ENCODE results near the gene PHACTR1. TPM values are rescaled to one million over a fixed set of nuclear protein-coding genes. Genes with fewer than 3 reads are reported as not detected.
"Not testable (repeated sequence)": the region's sequence is repeated elsewhere in the genome, so short reads cannot be mapped to it uniquely, and the experiment has no call there.

Gene PHACTR1
- total RNA-seq, 1 donor from 2014 or later: 28.1 TPM

DNA sequence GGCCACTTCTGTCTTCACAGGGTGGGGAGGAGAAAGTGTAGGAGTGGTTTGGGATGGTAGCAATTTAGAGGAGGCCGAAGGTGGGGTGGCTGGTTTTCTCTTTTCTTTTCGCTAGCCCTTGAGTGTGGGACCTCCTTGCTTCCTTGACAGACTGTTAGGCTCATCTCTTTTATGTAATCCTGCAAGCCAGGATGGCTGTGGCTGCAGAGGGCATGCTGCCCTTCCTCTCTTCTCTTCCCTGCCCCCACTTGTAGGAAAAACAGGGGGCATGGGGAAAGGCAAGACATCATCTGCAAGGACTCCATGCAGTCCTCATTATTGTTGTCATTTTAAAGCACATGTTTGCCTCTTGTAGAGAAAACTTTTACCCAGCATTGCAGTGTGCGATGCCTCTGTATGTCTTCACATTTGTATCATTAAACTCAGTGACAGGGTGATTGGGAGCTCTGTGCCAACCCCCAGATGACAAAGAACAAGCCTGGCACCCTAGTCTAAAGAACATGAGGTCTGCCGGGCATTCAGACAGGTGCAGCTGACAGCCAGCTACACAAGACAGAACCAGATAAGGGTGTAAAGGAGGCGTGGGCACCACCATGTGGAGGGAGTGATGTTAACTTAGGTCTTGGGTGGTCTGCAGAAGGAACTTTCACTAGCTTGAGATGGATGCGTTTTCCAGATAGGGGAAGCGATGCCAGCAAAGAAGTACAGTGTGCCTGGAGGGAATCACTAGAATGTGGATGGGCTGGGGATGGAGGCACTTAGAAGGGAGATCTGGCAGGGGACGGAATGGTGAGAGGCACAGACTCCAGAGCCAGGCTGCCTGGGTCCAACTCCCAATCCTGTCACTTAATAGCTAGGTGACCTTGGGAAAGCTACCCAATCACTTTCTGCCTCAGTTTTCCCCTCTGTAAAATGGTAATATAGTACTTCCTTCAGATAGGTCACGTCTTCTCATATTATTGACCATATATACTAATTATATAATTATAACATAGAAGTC is 404.2 kb downstream of the PHACTR1 start:
- no peak for FAIRE-seq
- no peak for DNase-seq (ENCODE audit: low spot score in 2 of 2)

- DNase-seq (ENCODE audit: low spot score in 2 of 2): no peak
Measured at GRCh38 chr6:13124131-13124530, 407.6 kb downstream of the PHACTR1 start.

GRCh38 chr6:13125841-13126240 is 409.3 kb downstream of the PHACTR1 start:
- no peak for DNase-seq (ENCODE audit: low spot score in 2 of 2)
- no peak for FAIRE-seq

More at GRCh38 chr6:13124131-13124530, 407.6 kb downstream of the PHACTR1 start:
- no peak for FAIRE-seq

GRCh38 chr6:13131935-13132661 is 415.5 kb downstream of the PHACTR1 start:
- FAIRE-seq (no peak), DNase-seq (ENCODE audit: low spot score in 2 of 2) (no peak)

DNA sequence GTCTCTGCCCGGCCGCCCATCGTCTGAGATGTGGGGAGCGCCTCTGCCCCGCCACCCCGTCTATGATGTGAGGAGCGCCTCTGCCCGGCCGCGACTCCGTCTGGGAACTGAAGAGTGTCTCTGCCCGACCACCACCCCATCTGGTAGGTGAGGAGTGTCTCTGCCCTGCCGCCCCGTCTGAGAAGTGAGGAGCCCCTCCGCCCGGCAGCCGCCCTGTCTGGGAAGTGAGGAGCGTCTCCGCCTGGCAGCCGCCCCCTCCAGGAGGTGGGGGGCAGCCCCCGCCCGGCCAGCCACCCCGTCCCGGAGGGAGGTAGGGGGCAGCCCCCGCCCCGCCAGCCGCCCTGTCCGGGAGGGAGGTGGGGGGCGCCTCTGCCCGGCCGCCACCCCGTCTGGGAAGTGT is 417.3 kb downstream of the PHACTR1 start:
- FAIRE-seq; DNase-seq (ENCODE audit: low spot score in 2 of 2): not testable (repeated sequence)

GRCh38 chr6:13135152-13135551 is 418.6 kb downstream of the PHACTR1 start:
- DNase-seq (ENCODE audit: low spot score in 2 of 2): no peak
- no peak for FAIRE-seq

DNA sequence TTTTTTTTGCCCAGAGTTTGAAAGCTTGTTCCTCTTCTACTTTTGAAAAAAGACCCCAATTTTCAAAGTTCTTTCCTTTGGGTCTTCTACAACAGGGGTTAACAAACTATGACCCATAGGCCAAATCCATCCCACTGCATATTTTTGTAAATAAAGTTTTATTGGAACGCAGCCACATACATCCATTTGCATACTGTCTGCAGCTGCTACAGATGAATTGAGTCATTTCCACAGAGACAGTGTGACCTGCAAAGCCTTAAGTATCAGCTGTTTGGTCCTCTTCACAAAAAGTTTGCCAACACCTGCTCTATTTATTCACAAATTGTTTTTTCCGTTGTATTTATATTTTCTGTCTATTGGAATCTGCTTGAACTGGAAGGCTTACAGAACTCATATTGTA is 422.6 kb downstream of the PHACTR1 start:
- no peak for FAIRE-seq
- DNase-seq (ENCODE audit: low spot score in 2 of 2): no peak

GRCh38 chr6:13140980-13141379 is 424.4 kb downstream of the PHACTR1 start:
- no peak for DNase-seq (ENCODE audit: low spot score in 2 of 2)
- no peak for FAIRE-seq

DNA sequence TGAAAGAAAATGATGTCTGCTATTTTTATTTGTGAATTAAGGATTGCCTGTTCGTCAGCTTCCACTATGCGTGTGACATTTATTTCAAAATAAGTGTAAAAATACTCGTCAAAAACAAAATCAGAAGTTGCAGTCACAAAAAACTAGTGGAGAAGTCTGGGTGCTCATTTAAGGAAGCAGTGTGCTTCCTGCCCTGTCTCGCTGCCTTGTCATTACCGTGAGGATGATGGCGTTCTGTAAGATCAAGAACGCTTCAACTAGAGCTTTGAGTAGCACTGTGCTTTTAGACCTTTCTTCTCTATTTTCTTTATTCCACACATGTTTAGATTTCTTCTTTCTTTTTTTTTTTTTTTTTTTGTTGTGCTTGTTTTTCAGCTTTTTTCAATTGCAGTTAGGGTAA is 424.8 kb downstream of the PHACTR1 start:
- FAIRE-seq (no peak), DNase-seq (ENCODE audit: low spot score in 2 of 2) (no peak)

- FAIRE-seq: no peak
- no peak for DNase-seq (ENCODE audit: low spot score in 2 of 2)
Measured at GRCh38 chr6:13142611-13143010, 426.0 kb downstream of the PHACTR1 start.

DNA sequence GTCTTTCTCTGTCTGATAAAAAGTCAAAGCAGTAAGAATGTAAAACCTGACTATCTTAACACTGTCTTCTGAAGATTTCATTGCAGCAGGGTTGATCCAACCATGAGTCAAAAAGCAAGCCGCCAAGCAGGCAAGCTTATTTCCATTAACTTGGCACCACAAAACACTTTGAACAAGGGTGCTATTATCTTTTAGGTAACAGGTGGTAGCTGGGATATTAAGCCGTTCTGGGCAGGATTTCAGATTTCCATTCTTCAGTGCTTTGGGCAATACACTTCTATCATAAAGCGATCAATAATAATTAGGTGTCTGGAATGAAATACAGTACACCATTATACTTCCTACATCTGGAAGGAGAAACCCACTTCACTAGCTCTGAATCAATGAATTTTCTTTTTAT is 429.9 kb downstream of the PHACTR1 start:
- DNase-seq (ENCODE audit: low spot score in 2 of 2) (no peak), FAIRE-seq (no peak)

GRCh38 chr6:13147376-13147775 is 430.8 kb downstream of the PHACTR1 start:
- no peak for FAIRE-seq
- DNase-seq (ENCODE audit: low spot score in 2 of 2): no peak

DNA sequence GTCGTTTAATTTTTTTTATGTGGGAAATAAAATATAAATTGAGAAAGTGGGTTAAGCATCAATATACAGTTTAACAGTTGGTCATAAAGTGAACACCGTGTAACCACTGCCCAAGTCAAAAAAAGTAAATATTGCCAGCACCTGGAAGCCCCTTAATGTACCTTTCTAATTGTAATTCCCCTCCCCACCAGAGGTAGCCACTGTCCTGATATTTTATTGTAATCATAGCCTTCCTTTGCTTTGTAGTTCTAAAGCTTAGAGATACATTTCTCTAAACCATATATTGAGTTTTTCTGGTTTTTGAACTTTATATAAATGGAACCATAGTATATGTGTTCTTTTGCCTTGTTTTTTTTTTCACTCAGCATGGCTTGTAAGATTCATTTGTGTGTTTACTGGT is 431.2 kb downstream of the PHACTR1 start:
- FAIRE-seq (no peak), DNase-seq (ENCODE audit: low spot score in 2 of 2) (no peak)

DNA sequence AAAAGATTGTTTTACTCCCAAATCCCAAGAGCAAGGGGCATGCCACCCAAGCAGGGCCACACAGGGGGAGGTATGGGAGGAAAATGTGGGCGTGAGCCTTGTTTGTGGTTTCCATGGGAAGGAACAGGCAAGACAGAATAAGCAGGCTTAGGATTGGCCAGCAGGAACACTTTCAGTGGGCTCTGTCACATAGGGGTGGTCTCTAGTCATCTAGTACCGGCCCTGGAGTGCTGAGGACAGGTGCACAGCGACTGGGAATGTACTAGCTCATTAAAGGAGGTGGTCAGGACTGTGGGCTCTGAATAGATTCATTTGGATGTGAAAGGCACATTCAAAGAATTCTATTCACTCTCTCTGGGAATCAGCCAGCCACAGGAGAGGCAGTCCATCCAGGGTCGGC is 436.2 kb downstream of the PHACTR1 start:
- DNase-seq (ENCODE audit: low spot score in 2 of 2) (no peak), FAIRE-seq (no peak)

DNA sequence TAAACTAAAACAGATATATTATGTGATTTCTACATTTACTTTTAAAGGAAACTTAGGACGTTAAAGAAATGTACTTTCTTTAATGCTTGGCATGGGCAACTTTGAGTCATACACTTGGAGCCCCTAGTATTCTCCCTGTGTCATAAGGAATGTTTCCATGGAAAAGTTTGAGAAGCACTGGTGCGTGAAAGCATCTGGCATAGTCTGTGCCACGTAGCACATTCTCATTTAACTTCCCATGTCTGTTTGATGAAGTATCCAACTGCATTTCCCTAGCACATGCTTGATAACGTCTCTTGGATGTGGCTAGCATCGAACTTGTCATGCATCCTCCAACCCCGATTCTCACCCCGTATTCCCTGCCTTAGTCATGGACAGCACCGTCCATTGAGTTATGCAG is 439.8 kb downstream of the PHACTR1 start:
- no peak for DNase-seq (ENCODE audit: low spot score in 2 of 2)
- FAIRE-seq: no peak

DNA sequence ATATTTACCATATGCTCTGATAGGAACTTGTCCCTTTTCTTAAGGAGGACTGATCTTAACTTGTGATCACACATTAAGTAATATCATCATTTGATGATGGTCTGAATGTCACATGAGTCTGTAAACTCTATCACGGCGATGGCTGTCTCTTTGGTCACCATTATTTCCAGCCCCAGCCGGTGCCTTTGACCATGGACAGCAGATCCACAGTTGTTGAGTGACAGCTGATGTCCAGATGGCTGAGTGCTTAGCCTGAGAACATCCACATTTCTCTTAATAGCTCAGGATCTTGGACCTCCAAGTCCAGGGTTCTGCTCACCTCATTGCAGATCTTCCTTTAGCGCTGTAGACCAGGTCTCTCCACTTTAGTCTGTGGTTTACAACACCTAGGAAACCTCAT is 440.7 kb downstream of the PHACTR1 start:
- DNase-seq (ENCODE audit: low spot score in 2 of 2) (no peak), FAIRE-seq (no peak)

- DNase-seq (ENCODE audit: low spot score in 2 of 2): no peak
- no peak for FAIRE-seq
Measured at GRCh38 chr6:13159300-13159699, 442.7 kb downstream of the PHACTR1 start.

- FAIRE-seq; DNase-seq (ENCODE audit: low spot score in 2 of 2): not testable (repeated sequence)
Measured at GRCh38 chr6:13159822-13160221, 443.3 kb downstream of the PHACTR1 start.

- no peak for DNase-seq (ENCODE audit: low spot score in 2 of 2)
- FAIRE-seq: no peak
Measured at GRCh38 chr6:13163161-13163944, 446.8 kb downstream of the PHACTR1 start.

DNA sequence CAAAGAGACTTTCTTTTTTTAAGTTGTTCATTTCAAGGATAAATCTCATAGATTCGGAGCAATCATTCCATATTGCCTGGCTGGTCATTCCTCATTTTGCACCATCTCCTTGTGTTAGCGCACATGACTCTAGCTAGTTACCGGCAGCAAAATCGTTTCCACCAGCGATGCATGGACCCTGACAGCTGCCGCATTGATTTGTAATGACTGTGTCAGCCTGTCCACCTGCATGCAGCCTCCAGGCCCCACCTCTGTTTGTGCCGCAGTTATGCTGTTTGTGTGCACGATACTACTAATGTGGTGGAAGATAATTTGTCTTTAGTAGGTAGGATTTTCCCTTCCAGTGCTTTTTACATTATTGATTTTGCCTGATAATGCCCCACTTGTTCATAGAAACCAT is 447.7 kb downstream of the PHACTR1 start:
- FAIRE-seq: no peak
- DNase-seq (ENCODE audit: low spot score in 2 of 2): no peak
